HepG2 (cell line): ENCODE measurements around the gene RACGAP1. TPM values are rescaled to one million over a fixed set of nuclear protein-coding genes. Genes with fewer than 3 reads are reported as not detected.

Experiments used
- ATAC-seq: fragments of 200-7000 bp; cut with Tn5 transposase; 3 replicates; pipeline ENCODE4 v1.9.1; 2020; ENCODE audit warnings: mild to moderate bottlenecking, moderate library complexity
- BruUV-seq: library from RNA; stranded (reverse); fragments of 400-500 nt; replicated peaks from 2 replicates; lab custom pipeline; 2021; lab: Mats Ljungman, UMichigan
- CTCF ChIA-PET: fragments of 300-600 bp; formaldehyde crosslinking; extraction: SDS; loops from one replicate; lab custom pipeline; 2021; ENCODE audit warnings: low total read pairs, inconsistent platforms, low intra/inter-chr PET ratio; lab: Yijun Ruan, JAX
- POLR2A ChIA-PET: fragments of 350-600 bp; sonication (Branson Sonifier 250); formaldehyde crosslinking; loops from one replicate; lab custom pipeline; 2020; ENCODE audit warnings: antibody characterized with exemption, inconsistent platforms; lab: Yijun Ruan, JAX
- DNase-seq: peaks from one replicate; pipeline ENCODE4 v3.0.0-alpha.2; 2015; ENCODE audit warnings: low spot score
- FAIRE-seq: peaks from 3 replicates; lab custom pipeline; 2011; peaks lifted over from hg19 to GRCh38; lab: Jason Lieb, UNC
- H2AFZ ChIP-seq: one replicate; pipeline ENCODE4 v1.6.1; 2011; ENCODE audit warnings: low read length, inconsistent platforms
- H3K27ac ChIP-seq: fragments of 300-600 bp; 3 replicates; pipeline ENCODE4 v1.8.0; 2011; ENCODE audit warnings: mixed run types, mild to moderate bottlenecking, mixed read lengths, low read length, inconsistent platforms; ENCODE audit not compliant: insufficient read depth; ENCODE audit errors: extremely low read length
- H3K27me3 ChIP-seq, 2 experiments: fragments of 200-600 bp in 1 of 2; 2 replicates in 1 of 2; 3 replicates in 1 of 2; pipeline versions ENCODE4 v1.6.0 to v1.8.0; 2011; ENCODE audit warnings: low read length in 2 of 2, mild to moderate bottlenecking in 2 of 2, moderate library complexity in 2 of 2, inconsistent platforms in 1 of 2; ENCODE audit not compliant: insufficient read depth in 2 of 2, control insufficient read depth in 1 of 2
- H3K36me3 ChIP-seq, 2 experiments: fragments of 200-600 bp in 1 of 2; replicated peaks in 1 of 2; 2 replicates in 1 of 2; 3 replicates in 1 of 2; pipeline versions ENCODE4 v1.5.1 to v1.8.0; 2011; ENCODE audit warnings: low read length in 2 of 2, inconsistent platforms in 1 of 2; ENCODE audit not compliant: insufficient read depth in 2 of 2, control insufficient read depth in 1 of 2
- H3K4me1 ChIP-seq: 2 replicates; pipeline ENCODE4 v1.5.1; 2012; ENCODE audit warnings: low read length, inconsistent platforms; ENCODE audit not compliant: insufficient read depth
- H3K4me2 ChIP-seq: 2 replicates; pipeline ENCODE4 v1.6.0; 2011; ENCODE audit warnings: low read depth, low read length, inconsistent platforms
- H3K4me3 ChIP-seq, 3 experiments: fragments of 200-600 bp in 1 of 3; sonication (generic), shearing (Covaris generic) in 1 of 3; replicated peaks in 1 of 3; 2 replicates each; pipeline ENCODE4 v1.5.1; 2011 to 2016; ENCODE audit warnings: low read length in 3 of 3, inconsistent platforms in 2 of 3, low read depth in 2 of 3, mild to moderate bottlenecking in 2 of 3, control low read depth in 1 of 3, mixed read lengths in 1 of 3; ENCODE audit not compliant: insufficient read depth in 1 of 3
- H3K79me2 ChIP-seq: one replicate; pipeline ENCODE4 v1.6.1; 2011; ENCODE audit warnings: low read length, inconsistent platforms; ENCODE audit not compliant: insufficient read depth
- H3K9ac ChIP-seq: 2 replicates; pipeline ENCODE4 v1.6.0; 2011; ENCODE audit warnings: mild to moderate bottlenecking, low read depth, low read length, inconsistent platforms; ENCODE audit not compliant: insufficient read depth
- H3K9me3 ChIP-seq: 2 replicates; pipeline ENCODE4 v1.5.1; 2012; ENCODE audit warnings: mild to moderate bottlenecking, low read length
- H4K20me1 ChIP-seq: 2 replicates; pipeline ENCODE4 v1.6.0; 2011; ENCODE audit warnings: inconsistent platforms, mild to moderate bottlenecking, low read length, moderate library complexity; ENCODE audit not compliant: insufficient read depth
- ARHGAP35 ChIP-seq: sonication (generic); formaldehyde crosslinking; IDR thresholded peaks from 2 replicates; pipeline ENCODE4 v1.9.0; 2022; ENCODE audit warnings: mild to moderate bottlenecking, inconsistent platforms, moderate library complexity, missing genetic modification reagents, borderline replicate concordance
- BRCA1 ChIP-seq: sonication (generic); formaldehyde crosslinking; IDR thresholded peaks from 2 replicates; pipeline ENCODE4 v1.4.0; 2020; ENCODE audit warnings: missing genetic modification reagents
- CENPBD1 ChIP-seq: sonication (generic); formaldehyde crosslinking; IDR thresholded peaks from 2 replicates; pipeline ENCODE4 v1.8.0; 2022; ENCODE audit warnings: missing genetic modification reagents, low read depth, mild to moderate bottlenecking, borderline replicate concordance
- MATR3 ChIP-seq: sonication (generic); formaldehyde crosslinking; IDR thresholded peaks from 2 replicates; pipeline ENCODE4 v1.4.0; 2020; ENCODE audit warnings: missing genetic modification reagents
- NFE2 ChIP-seq: sonication (generic); formaldehyde crosslinking; IDR thresholded peaks from 2 replicates; pipeline ENCODE4 v1.4.0; 2020; ENCODE audit warnings: missing genetic modification reagents
- ONECUT2 ChIP-seq: sonication (generic); formaldehyde crosslinking; IDR thresholded peaks from 2 replicates; pipeline ENCODE4 v1.4.0; 2020; ENCODE audit warnings: missing genetic modification reagents
- SNAPC2 ChIP-seq: sonication (generic); formaldehyde crosslinking; IDR thresholded peaks from 2 replicates; pipeline ENCODE4 v1.8.1; 2022; ENCODE audit warnings: mild to moderate bottlenecking, missing genetic modification reagents
- SRSF9 ChIP-seq: fragments of 200-400 bp; formaldehyde crosslinking; IDR thresholded peaks from 2 replicates; pipeline ENCODE4 v1.6.1; 2018; ENCODE audit warnings: borderline replicate concordance, mild to moderate bottlenecking, low read depth, low read length; ENCODE audit not compliant: insufficient read depth, poor library complexity, severe bottlenecking
- ZNF251 ChIP-seq: sonication (generic); formaldehyde crosslinking; IDR thresholded peaks from 2 replicates; pipeline ENCODE4 v1.9.0; 2021; ENCODE audit warnings: mild to moderate bottlenecking, missing genetic modification reagents
- ZNF724P ChIP-seq: sonication (generic); formaldehyde crosslinking; IDR thresholded peaks from 2 replicates; pipeline ENCODE4 v1.8.0; 2022; ENCODE audit warnings: missing genetic modification reagents, borderline replicate concordance
- ZNF782 ChIP-seq: sonication (generic); formaldehyde crosslinking; IDR thresholded peaks from 2 replicates; pipeline ENCODE4 v1.4.0; 2020; ENCODE audit warnings: missing genetic modification reagents, mild to moderate bottlenecking, borderline replicate concordance
- WGBS: methylation state at CpG from one replicate; pipeline ENCODE4 v1.1.6; 2017; ENCODE audit warnings: low lambda C conversion rate; 5-methylcytosine and 5-hydroxymethylcytosine counted together
- in situ Hi-C: cut with HindIII; loops from 2 replicates; pipeline ENCODE4 v1.10.0; 2017; ENCODE audit warnings: low pct_unique_long_range_greater_than_20kb; ENCODE audit not compliant: extremely low pct_ligation_motif_present
- intact Hi-C: fragments of 100-400 bp; cut with micrococcal nuclease; formaldehyde crosslinking; loops from one replicate; pipeline ENCODE4 v1.10.0; 2022; ENCODE audit not compliant: unreplicated experiment
- polyA plus RNA-seq, 8 experiments: library from polyadenylated mRNA; depleted of rRNA in 3 of 8; stranded (reverse) in 7 of 8; unstranded in 1 of 8; fragments of >200 nt; fragmentation: Illumina TruSeq in 4 of 8; extraction: Trizol in 4 of 8; gene quantifications; 2 replicates each; pipeline versions ENCODE4 v1.2.1 to v1.2.3, GENCODE V29; 2011 to 2016; ENCODE audit warnings: low read depth in 4 of 8, missing spikeins in 1 of 8, mixed read lengths in 1 of 8; ENCODE audit not compliant: insufficient read depth in 1 of 8
- total RNA-seq, 5 experiments: library from RNA; depleted of rRNA; stranded (reverse); fragments of >200 nt; fragmentation: Illumina TruSeq; extraction: Trizol; gene quantifications; 2 replicates each; pipeline ENCODE4 v1.2.3, GENCODE V29; 2016; ENCODE audit warnings: low read depth in 1 of 5
- TF ChIP-seq, protein P1 (sequence below): IDR thresholded peaks from 2 replicates; pipeline ENCODE4 v1.6.1; 2018; ENCODE audit warnings: missing genetic modification reagents, mild to moderate bottlenecking, missing compliant biosample characterization
- TF ChIP-seq, protein P2 (sequence below): sonication (generic); formaldehyde crosslinking; conservative IDR thresholded peaks from 2 replicates; pipeline ENCODE4 v1.4.0; 2020; ENCODE audit warnings: missing genetic modification reagents

RACGAP1 gene
- total and polyA plus RNA-seq, 2 of the 13 experiments (the other 11 are each of a cell fraction or from before 2014, with no cell fraction given), result 16.7 to 57.9 TPM

GRCh38 chr12:50021031-50021430 lies 4.3 kb downstream of the RACGAP1 start:
- TF ChIP-seq BRCA1 (no peak), SRSF9 (no peak)
- no TSS peak for BruUV-seq
- H3K4me1 ChIP-seq, result peaks cover 64% of the 10 kb centered on the region
- H3K27me3 ChIP-seq, result no peaks in the 10 kb centered on the region; a peak in 1 of 5 replicates
- intact Hi-C loops, result loop anchor here (5.0 kb wide), 1 partner anchor 39 kb away; no protein-coding TSS in a partner anchor
- DNase-seq (no peak), FAIRE-seq (no peak), ATAC-seq (no peak)
- CTCF ChIA-PET, result no interaction called here
- H4K20me1 ChIP-seq, result no peaks in the 10 kb centered on the region
- 95% methylated on average over 4 of the region's 4 CpGs for WGBS
- H2AFZ ChIP-seq, result no peak overlapping the region
- POLR2A ChIA-PET, result no interaction called here
- H3K9ac ChIP-seq, result no peak overlapping the region
- no peaks in the 10 kb centered on the region for H3K9me3 ChIP-seq
- H3K4me3 ChIP-seq, result no peak overlapping the region
- H3K36me3 ChIP-seq, result no peaks in the 10 kb centered on the region
- H3K79me2 ChIP-seq, result peaks cover 84% of the 10 kb centered on the region
- H3K4me2 ChIP-seq, result no peak overlapping the region
- H3K27ac ChIP-seq, result no peak overlapping the region
- in situ Hi-C loops, result no loop called here

DNA sequence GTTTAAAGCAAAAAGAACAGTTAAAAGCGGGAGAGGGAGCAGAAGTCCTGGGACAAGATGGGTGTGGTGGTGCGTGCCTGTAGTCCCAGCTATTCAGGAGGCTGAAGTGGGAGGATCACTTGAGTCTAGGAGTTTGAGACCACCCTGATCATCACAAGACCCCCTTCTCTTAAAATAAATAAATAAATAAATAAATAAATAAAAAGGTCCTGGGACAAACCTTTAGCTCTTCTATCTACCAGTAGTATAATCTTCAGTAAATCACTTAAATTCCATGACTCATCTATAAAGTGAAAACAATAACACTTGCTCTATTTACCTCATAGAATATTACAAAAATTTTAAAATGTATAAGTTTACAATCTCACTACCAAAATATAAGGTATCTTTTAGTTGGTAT lies 5.8 kb downstream of the RACGAP1 start:
- Histone ChIP-seq H3K9ac (no peak overlapping the region), H3K36me3 (peaks cover 4 to 6% of the 10 kb centered on the region in 2 experiments; a peak in 4 of 5 replicates), H2AFZ (no peak overlapping the region), H3K4me1 (peaks cover 64% of the 10 kb centered on the region), H3K27ac (no peak overlapping the region), H3K79me2 (peaks cover 78% of the 10 kb centered on the region), H3K27me3 (no peaks in the 10 kb centered on the region), H3K4me2 (no peak overlapping the region), H3K9me3 (no peaks in the 10 kb centered on the region), H4K20me1 (no peaks in the 10 kb centered on the region), H3K4me3 (no peak overlapping the region)
- TF ChIP-seq MATR3 (no peak), ZNF782 (no peak), NFE2 (no peak), ZNF724P (no peak), SNAPC2 (CRISPR knock-in tag) (no peak), ZNF251 (CRISPR knock-in tag) (no peak), ARHGAP35 (CRISPR knock-in tag) (no peak), CENPBD1 (CRISPR knock-in tag) (no peak), ONECUT2 (CRISPR knock-in tag) (no peak)
- TF ChIP-seq, protein P1, sequence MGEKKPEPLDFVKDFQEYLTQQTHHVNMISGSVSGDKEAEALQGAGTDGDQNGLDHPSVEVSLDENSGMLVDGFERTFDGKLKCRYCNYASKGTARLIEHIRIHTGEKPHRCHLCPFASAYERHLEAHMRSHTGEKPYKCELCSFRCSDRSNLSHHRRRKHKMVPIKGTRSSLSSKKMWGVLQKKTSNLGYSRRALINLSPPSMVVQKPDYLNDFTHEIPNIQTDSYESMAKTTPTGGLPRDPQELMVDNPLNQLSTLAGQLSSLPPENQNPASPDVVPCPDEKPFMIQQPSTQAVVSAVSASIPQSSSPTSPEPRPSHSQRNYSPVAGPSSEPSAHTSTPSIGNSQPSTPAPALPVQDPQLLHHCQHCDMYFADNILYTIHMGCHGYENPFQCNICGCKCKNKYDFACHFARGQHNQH (CRISPR knock-in tag), result no peak
- TF ChIP-seq, protein P2, sequence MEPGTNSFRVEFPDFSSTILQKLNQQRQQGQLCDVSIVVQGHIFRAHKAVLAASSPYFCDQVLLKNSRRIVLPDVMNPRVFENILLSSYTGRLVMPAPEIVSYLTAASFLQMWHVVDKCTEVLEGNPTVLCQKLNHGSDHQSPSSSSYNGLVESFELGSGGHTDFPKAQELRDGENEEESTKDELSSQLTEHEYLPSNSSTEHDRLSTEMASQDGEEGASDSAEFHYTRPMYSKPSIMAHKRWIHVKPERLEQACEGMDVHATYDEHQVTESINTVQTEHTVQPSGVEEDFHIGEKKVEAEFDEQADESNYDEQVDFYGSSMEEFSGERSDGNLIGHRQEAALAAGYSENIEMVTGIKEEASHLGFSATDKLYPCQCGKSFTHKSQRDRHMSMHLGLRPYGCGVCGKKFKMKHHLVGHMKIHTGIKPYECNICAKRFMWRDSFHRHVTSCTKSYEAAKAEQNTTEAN, result no peak
- 98% methylated on average over 2 of the region's 2 CpGs for WGBS
- DNase-seq (no peak), FAIRE-seq (no peak), ATAC-seq (no peak)
- no TSS peak for BruUV-seq
- intact Hi-C loops, result no loop called here
- ChIA-PET CTCF (no interaction called here), POLR2A (no interaction called here)
- in situ Hi-C loops, result no loop called here
